Endothelial cell of umbilical vein (primary cell): ENCODE measurements around the gene RASL12. TPM values are rescaled to one million over a fixed set of nuclear protein-coding genes. Genes with fewer than 3 reads are reported as not detected.

Experiments
- BruUV-seq: library from RNA; stranded (reverse); fragments of 400-500 nt; replicated peaks from 2 replicates; lab custom pipeline; 2021; lab: Mats Ljungman, UMichigan
- CTCF ChIA-PET: fragments of 300-600, 350-600 bp; sonication (Branson Sonifier 250); formaldehyde crosslinking; loops from one replicate; lab custom pipeline; 2021; ENCODE audit warnings: antibody characterized with exemption, inconsistent platforms; lab: Charles Lee
- POLR2A ChIA-PET: fragments of 300-600, 350-600 bp; sonication (Branson Sonifier 250); formaldehyde crosslinking; loops from one replicate; lab custom pipeline; 2021; ENCODE audit warnings: antibody characterized with exemption, inconsistent platforms; lab: Charles Lee
- DNase-seq: peaks from one replicate; pipeline ENCODE4 v3.0.0-alpha.2; 2011; ENCODE audit warnings: low read depth, low spot score
- FAIRE-seq: peaks from 2 replicates; lab custom pipeline; 2011; peaks lifted over from hg19 to GRCh38; lab: Jason Lieb, UNC
- H2AFZ ChIP-seq: 2 replicates; pipeline ENCODE4 v1.6.0; 2012; ENCODE audit warnings: low read depth, low read length, control low read depth, inconsistent platforms
- H3K27ac ChIP-seq: 2 replicates; pipeline ENCODE4 v1.5.1; 2011; ENCODE audit warnings: low read depth, mild to moderate bottlenecking, control low read depth, low read length, moderate library complexity; ENCODE audit not compliant: insufficient read depth
- H3K27me3 ChIP-seq, 2 experiments: 2 replicates each; pipeline versions ENCODE4 v1.6.0 to v1.6.1; 2011; ENCODE audit warnings: low read length in 2 of 2, mixed read lengths in 1 of 2; ENCODE audit not compliant: control insufficient read depth in 2 of 2, insufficient read depth in 2 of 2
- H3K36me3 ChIP-seq, 2 experiments: 2 replicates in 1 of 2; 3 replicates in 1 of 2; pipeline ENCODE4 v1.5.1; 2011; ENCODE audit warnings: low read length in 2 of 2, mild to moderate bottlenecking in 1 of 2, moderate library complexity in 1 of 2; ENCODE audit not compliant: control insufficient read depth in 2 of 2, insufficient read depth in 2 of 2; ENCODE audit errors: extremely low read depth in 1 of 2
- H3K4me1 ChIP-seq: 3 replicates; pipeline ENCODE4 v1.5.1; 2011; ENCODE audit warnings: mild to moderate bottlenecking, low read length; ENCODE audit not compliant: control insufficient read depth, insufficient read depth; ENCODE audit errors: extremely low read depth
- H3K4me2 ChIP-seq: 2 replicates; pipeline ENCODE4 v1.6.1; 2011; ENCODE audit warnings: low read length, control low read depth, mixed read lengths; ENCODE audit not compliant: insufficient read depth
- H3K4me3 ChIP-seq, 3 experiments: fragments of 200-600 bp in 1 of 3; sonication (generic), shearing (Covaris generic) in 1 of 3; replicated peaks in 1 of 3; 2 replicates each; pipeline ENCODE4 v1.5.1; 2011 to 2016; ENCODE audit warnings: control low read depth in 3 of 3, low read length in 3 of 3, mild to moderate bottlenecking in 2 of 3, inconsistent platforms in 1 of 3, low read depth in 1 of 3, moderate library complexity in 1 of 3; ENCODE audit not compliant: insufficient read depth in 1 of 3
- H3K79me2 ChIP-seq: 2 replicates; pipeline ENCODE4 v1.6.0; 2012; ENCODE audit warnings: low read length, inconsistent platforms; ENCODE audit not compliant: control insufficient read depth, insufficient read depth
- H3K9ac ChIP-seq: replicated peaks from 2 replicates; pipeline ENCODE3; 2011; ENCODE audit warnings: low read length, control low read depth; ENCODE audit not compliant: insufficient read depth; ENCODE audit errors: extremely low read depth
- H3K9me1 ChIP-seq: replicated peaks from 3 replicates; pipeline ENCODE4 v1.6.0; 2011; ENCODE audit warnings: mild to moderate bottlenecking, low read length; ENCODE audit not compliant: control insufficient read depth, insufficient read depth; ENCODE audit errors: extremely low read depth
- H3K9me3 ChIP-seq: replicated peaks from 2 replicates; pipeline ENCODE4 v1.5.1; 2012; ENCODE audit warnings: low read length, inconsistent platforms; ENCODE audit not compliant: control insufficient read depth, insufficient read depth
- H4K20me1 ChIP-seq: replicated peaks from 2 replicates; pipeline ENCODE3; 2011; ENCODE audit warnings: mild to moderate bottlenecking, low read length; ENCODE audit not compliant: control insufficient read depth, insufficient read depth; ENCODE audit errors: extremely low read depth
- CTCF ChIP-seq, 2 donors: IDR thresholded peaks; 1 replicate in 1 of 2; 2 replicates in 1 of 2; pipeline ENCODE4 v1.5.1; 2011; ENCODE audit warnings: low read length in 2 of 2, mild to moderate bottlenecking in 2 of 2, moderate library complexity in 2 of 2, control low read depth in 1 of 2, inconsistent platforms in 1 of 2, low read depth in 1 of 2; ENCODE audit not compliant: insufficient read depth in 1 of 2; ENCODE audit errors: extremely low read depth in 1 of 2
- EZH2 ChIP-seq: IDR thresholded peaks from 2 replicates; pipeline ENCODE4 v1.6.1; 2012; ENCODE audit warnings: borderline replicate concordance, low read depth, mild to moderate bottlenecking, moderate library complexity, low read length, inconsistent platforms; ENCODE audit not compliant: severe bottlenecking
- FOS ChIP-seq: IDR thresholded peaks from 2 replicates; pipeline ENCODE4 v1.6.1; 2011; ENCODE audit warnings: mild to moderate bottlenecking, low read length, moderate library complexity, borderline replicate concordance; ENCODE audit not compliant: insufficient read depth
- JUN ChIP-seq: IDR thresholded peaks from 2 replicates; pipeline ENCODE4 v1.6.1; 2011; ENCODE audit warnings: borderline replicate concordance, low read depth; ENCODE audit not compliant: insufficient read length, insufficient read depth
- dilution Hi-C: fragments of 300-500 bp; cut with MboI; formaldehyde crosslinking; loops from one replicate; pipeline ENCODE4 v1.15.0; 2019; ENCODE audit warnings: low sequenced_read_pairs; ENCODE audit not compliant: extremely low pct_ligation_motif_present
- intact Hi-C: fragments of 100-400 bp; cut with micrococcal nuclease; formaldehyde crosslinking; loops from one replicate; pipeline ENCODE4 v1.10.0; 2022
- polyA plus RNA-seq, 4 experiments: library from polyadenylated mRNA; depleted of rRNA in 3 of 4; stranded (reverse) in 3 of 4; unstranded in 1 of 4; fragments of >200 nt; gene quantifications; 2 replicates each; pipeline versions ENCODE4 v1.2.1 to v1.2.3, GENCODE V29; 2011 to 2012; ENCODE audit warnings: missing spikeins in 1 of 4
- total RNA-seq: library from RNA; stranded (reverse); gene quantifications from 2 replicates; pipeline ENCODE4 v1.2.3, GENCODE V29; 2021

The RASL12 gene
- total and polyA plus RNA-seq, 2 donors (not counting 3 experiments of a cell fraction or from before 2014, with no cell fraction given): not detected

- Histone ChIP-seq H4K20me1 (no peaks in the 10 kb centered on the region), H3K4me1 (no peaks in the 10 kb centered on the region), H3K4me3 (no peak overlapping the region), H3K27ac (no peak overlapping the region), H3K27me3 (peaks cover 14 to 16% of the 10 kb centered on the region in 2 experiments), H3K79me2 (no peaks in the 10 kb centered on the region), H3K9me3 (no peaks in the 10 kb centered on the region), H2AFZ (no peak overlapping the region), H3K4me2 (no peak overlapping the region), H3K9ac (no peak overlapping the region), H3K36me3 (no peaks in the 10 kb centered on the region), H3K9me1 (no peaks in the 10 kb centered on the region)
- no peak for DNase-seq
- BruUV-seq: no TSS peak
- no peak for TF ChIP-seq CTCF (IDR thresholded peaks at IDR 0.05; ENCODE audit: extremely low read depth in 1 of 2, insufficient read depth in 1 of 2, low read depth in 1 of 2, low read length in 2 of 2)
- no peak for TF ChIP-seq FOS
- no peak for TF ChIP-seq EZH2
- TF ChIP-seq JUN: no peak
- POLR2A ChIA-PET: no interaction called here
- CTCF ChIA-PET: interaction anchor here (1.1 to 8.8 kb wide), 5 partner anchors 13 to 360 kb away, joined by 3 to 64 read pairs (median 6); no protein-coding TSS in a partner anchor
- intact Hi-C loops (no loop called here), dilution Hi-C loops (no loop called here)
- FAIRE-seq: no peak
Measured at GRCh38 chr15:65087873-65088642, 20.3 kb upstream of the RASL12 start.
